ENCODE data around the gene SPINK8.

- TF ChIP-seq CEBPB (IDR thresholded peaks at IDR 0.05; ENCODE audit: low read depth, low read length): no peak
- TF ChIP-seq EZH2 (IDR thresholded peaks at IDR 0.05; ENCODE audit: low read depth, low read length, severe bottlenecking): no peak
- TF ChIP-seq CTCF (IDR thresholded peaks at IDR 0.05; ENCODE audit: control extremely low read depth in 1 of 3, insufficient read depth in 1 of 3, low read depth in 1 of 3, low read length in 3 of 3): no peak
- TF ChIP-seq CHD2 (IDR thresholded peaks at IDR 0.05; ENCODE audit: low read length): no peak
- TF ChIP-seq PHF8 (conservative IDR thresholded peaks at IDR 0.05; ENCODE audit: low read depth, low read length): no peak
- TF ChIP-seq GTF2F1 (IDR thresholded peaks at IDR 0.05; ENCODE audit: borderline replicate concordance, low read depth, low read length): no peak
- TF ChIP-seq ZNF274 (IDR thresholded peaks at IDR 0.05; ENCODE audit: borderline replicate concordance, extremely low read depth, low read length): no peak
- no peak for TF ChIP-seq POLR2A (IDR thresholded peaks at IDR 0.05; ENCODE audit: control extremely low read depth in 1 of 2, low read depth in 2 of 2, low read length in 2 of 2)
- TF ChIP-seq EGR1 (IDR thresholded peaks at IDR 0.05; ENCODE audit: borderline replicate concordance, low read depth, low read length): no peak
- no peak for TF ChIP-seq CHD7 (IDR thresholded peaks at IDR 0.05; ENCODE audit: insufficient replicate concordance, low read length)
- no peak for TF ChIP-seq YY1 (IDR thresholded peaks at IDR 0.05; ENCODE audit: low read depth, low read length)
- TF ChIP-seq TBP (IDR thresholded peaks at IDR 0.05; ENCODE audit: low read depth, low read length): no peak
- no peak for TF ChIP-seq BCL11A (IDR thresholded peaks at IDR 0.05; ENCODE audit: low read depth in 2 of 2, low read length in 2 of 2)
Measured at GRCh38 chr3:48320996-48321395, 12.5 kb downstream of the SPINK8 start.
